CD4-positive, alpha-beta T cell treated with Interleukin-17A for 1 hour (primary cell): Measurements from ENCODE around the gene PHYHIPL.
"Not testable (repeated sequence)": the region's sequence is repeated elsewhere in the genome, so short reads cannot be mapped to it uniquely, and the experiment has no call there.

Experiments
- DNase-seq: peaks from one replicate; pipeline ENCODE4 v3.0.0-alpha.2; 2020

The PHYHIPL gene

DNA sequence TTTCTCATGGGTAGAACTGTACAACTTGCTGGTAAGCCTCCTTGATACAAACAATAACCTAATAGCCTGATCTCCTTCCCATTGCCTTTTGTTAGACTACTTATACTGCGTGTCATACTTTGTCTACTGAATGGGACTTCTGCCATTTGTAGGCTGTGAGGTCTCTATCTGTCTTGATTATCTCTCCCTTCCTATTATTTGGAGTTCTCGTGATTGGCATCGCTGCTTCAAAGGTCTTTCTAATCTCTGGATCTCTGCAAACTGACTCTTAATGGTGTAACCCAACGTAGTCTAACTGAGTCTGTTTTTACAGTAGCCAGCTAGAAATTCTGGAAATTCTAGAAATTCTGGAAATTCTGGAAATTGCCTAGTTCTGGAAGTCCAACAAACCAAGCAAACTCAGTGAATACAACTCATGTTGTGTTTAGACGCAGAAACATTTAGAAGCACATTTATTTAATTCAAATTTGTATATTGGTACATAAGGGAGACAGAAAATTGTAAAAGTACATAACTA is 29.8 kb downstream of the PHYHIPL start:
- no peak for DNase-seq

- no peak for DNase-seq
Measured at GRCh38 chr10:59212301-59212798, 35.9 kb downstream of the PHYHIPL start.

GRCh38 chr10:59214160-59214559 is 37.7 kb downstream of the PHYHIPL start:
- no peak for DNase-seq

- no peak for DNase-seq
Measured at GRCh38 chr10:59216178-59216869, 39.9 kb downstream of the PHYHIPL start.

DNA sequence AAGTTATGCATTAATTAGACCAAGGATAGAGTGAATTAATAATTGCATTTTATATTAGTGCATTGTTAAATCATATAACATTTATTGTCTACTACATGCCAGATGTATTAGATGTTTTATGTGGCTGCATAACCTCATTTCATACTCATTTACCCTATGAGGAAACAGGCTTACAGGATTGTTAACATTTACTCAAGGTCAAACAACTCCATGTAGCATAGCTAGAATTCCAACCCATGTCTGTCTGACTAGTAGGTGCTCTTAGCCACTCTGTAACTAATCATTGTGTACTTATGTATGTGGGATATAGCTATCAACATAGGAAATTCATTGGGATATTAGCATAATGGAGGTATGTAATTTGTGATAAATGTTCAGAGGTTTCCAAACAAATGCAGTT is 46.3 kb downstream of the PHYHIPL start:
- DNase-seq = no peak

DNA sequence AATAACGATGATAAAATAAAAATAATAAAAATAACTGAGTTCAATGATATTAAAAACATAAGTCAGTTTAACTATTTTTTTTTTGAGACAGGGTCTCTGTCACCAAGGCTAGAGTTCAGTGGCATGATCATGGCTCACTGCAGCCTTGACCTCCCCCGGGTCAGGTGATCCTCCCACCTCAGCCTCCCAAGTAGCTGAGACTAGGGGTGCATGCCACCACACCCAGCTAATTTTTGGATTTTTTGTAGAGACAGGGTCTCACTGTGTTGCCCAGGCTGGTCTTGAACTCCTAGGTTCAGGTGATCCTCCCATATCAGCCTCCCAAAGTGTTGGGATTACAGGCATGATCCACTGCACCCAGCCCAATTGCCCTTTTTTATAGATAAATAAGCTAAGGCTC is 47.2 kb downstream of the PHYHIPL start:
- not testable (repeated sequence) for DNase-seq

DNA sequence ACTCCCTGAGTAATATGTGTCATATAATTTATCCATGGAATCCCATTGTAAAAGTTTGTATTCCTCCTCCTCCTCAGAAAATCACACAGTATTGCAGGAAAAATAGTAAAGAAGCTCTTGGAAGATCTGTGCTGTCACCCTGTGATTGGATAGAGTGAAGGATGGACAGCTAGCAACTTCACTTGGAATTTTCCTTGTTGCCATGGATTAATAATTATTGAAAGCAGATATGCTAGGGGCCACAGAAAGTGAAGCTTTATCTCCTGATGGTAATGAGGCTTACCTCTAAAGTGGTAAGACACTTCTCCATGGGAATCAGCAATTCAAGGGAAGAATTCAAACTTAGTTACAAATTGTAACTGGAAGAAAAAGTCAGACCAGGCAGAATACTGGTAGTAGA is 48.8 kb downstream of the PHYHIPL start:
- DNase-seq = no peak

- no peak for DNase-seq
Measured at GRCh38 chr10:59227136-59227673, 50.8 kb downstream of the PHYHIPL start.

- DNase-seq = no peak
Measured at GRCh38 chr10:59229441-59229840, 53.0 kb downstream of the PHYHIPL start.

DNA sequence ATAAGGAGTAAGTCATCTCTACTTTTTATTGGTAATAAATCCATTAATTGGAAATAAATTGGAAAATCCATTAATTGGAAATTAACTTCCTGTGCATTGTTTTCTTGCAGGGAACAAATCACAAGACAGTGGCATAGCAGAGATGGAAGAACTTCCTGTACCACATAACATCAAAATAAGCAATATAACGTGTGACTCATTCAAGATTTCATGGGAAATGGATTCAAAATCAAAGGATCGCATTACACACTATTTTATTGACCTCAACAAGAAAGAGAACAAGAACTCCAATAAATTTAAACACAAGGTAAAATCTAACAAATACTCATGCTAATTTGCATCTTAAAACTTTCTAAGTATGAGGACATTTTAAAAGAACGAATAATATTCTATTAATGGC is 57.8 kb downstream of the PHYHIPL start:
- DNase-seq = no peak

DNA sequence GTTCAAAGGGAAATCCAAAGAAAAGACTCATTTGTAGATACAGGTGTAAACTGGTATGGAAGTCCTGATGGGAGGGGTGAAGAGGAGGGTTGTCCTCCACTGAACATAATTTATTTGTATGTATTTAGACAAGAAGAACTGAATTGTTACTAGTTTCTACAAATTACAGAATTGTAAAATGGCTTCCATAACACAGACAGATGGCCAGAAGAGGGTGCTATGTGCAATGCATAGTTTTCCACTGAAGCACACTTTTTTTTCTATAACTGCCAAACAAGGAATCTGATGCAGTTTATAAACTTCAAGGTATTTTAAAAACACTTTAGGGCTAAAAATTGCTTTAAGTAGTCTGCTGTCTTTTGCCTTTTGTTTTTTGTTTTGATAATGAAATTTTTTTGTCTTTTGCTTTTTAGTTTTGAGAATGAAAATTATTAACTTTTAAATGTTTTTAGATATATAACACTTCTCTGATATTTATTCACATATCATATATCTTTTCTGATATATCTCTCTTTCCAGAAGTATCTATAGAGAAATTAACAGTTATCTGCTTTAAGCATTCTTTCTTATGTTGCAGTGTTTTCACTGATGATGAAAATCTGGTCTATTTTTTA is 58.5 kb downstream of the PHYHIPL start:
- no peak for DNase-seq

DNA sequence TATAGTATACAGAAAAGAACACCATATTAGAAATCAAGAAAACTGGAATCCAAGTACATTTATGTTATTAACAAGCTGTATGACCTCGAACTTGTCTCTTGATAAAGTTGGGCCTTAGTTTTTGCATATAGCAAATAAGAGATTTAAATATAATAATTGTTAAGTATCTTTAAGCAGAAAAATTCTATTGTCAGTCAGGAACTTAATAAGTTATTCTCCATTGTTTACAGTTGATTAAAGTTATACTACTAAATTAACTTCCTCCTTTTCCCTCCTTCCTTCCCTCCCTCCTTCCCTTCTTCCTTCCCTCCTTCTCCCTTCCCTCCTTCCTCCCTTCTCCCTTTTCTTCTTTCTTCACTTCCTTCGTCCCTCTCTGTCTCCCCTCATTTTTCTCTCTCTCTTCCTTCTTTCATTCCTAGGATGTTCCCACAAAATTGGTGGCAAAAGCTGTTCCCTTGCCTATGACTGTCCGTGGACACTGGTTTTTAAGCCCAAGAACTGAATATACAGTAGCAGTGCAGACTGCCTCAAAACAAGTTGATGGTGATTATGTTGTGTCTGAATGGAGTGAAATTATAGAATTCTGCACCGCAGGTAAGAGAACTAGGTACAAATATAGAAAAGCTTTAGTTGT is 59.7 kb downstream of the PHYHIPL start:
- no peak for DNase-seq

DNA sequence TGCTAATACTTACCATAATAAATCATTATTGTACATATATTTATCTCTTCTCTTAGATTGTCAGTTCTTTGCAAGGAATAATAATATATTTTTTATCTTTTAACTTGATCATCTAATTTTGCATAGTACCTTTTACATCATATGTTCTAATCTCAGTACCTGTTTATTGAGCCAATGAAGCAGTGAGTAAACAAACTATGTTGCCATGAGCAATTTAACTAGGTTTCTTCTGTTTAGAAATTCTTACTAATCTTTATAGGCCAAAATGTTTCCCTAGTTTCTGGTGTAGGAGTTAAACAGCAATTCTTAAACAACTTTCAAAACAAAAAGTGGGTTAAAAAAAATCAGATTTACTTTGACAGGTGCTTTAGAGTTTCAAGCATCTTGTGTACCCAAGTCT is 61.3 kb downstream of the PHYHIPL start:
- no peak for DNase-seq

GRCh38 chr10:59239108-59239507 is 62.7 kb downstream of the PHYHIPL start:
- DNase-seq = not testable (repeated sequence)

GRCh38 chr10:59240582-59241183 is 64.2 kb downstream of the PHYHIPL start:
- no peak for DNase-seq

DNA sequence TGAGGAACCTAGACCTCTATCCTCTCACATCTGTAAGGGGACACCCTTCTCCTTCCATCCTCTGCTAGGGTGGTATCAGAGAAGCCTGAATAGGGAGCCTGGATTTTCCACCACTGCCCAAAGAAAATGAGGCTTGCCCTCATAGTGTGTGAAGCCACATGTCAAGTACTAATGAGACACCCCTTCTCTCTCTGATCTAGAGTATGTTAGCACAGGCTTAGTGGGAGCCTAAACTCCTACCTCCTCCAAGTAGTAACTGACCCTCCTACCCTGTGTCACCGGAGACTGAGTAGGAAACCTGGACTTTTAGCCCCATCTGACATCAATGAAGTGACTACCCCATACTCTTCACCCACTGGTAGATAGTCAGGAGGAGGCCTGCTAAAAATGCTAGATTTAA is 65.6 kb downstream of the PHYHIPL start:
- DNase-seq = no peak

DNA sequence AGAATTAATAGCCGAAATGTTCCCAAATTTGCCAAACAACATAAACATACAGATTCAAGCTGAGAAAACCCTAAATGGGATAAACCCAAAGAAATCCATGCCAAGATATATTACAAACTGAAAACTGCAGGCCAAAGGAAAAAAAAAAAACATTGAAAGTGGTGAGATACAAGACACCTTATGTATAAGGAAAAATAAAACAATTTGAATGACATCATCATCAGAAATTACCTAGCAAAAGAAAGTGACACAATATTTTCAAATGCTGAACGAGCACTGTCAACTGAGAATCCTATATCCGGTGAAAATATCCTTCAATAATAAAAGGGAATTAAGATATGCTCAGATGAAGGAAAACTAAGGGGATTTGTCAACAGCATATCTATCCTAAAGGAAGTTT is 66.5 kb downstream of the PHYHIPL start:
- DNase-seq = no peak

- DNase-seq = no peak
Measured at GRCh38 chr10:59243611-59244195, 67.3 kb downstream of the PHYHIPL start.

DNA sequence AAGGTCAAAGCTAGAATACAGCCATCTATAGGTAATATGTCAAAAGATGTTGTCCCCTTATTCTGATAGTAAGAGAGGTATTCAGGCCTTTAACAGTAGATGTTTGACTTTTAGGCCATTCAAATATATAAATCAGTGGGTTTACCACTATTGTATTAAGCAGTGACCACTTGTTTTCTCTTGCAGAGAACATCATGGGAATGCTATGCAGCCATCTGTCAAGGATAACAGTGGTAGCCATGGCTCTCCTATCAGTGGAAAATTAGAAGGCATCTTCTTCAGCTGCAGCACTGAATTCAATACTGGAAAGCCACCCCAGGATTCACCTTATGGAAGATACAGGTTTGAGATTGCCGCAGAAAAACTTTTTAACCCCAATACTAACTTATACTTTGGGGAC is 68.4 kb downstream of the PHYHIPL start:
- DNase-seq = no peak

- DNase-seq = no peak
Measured at GRCh38 chr10:59245686-59246085, 69.2 kb downstream of the PHYHIPL start.

DNA sequence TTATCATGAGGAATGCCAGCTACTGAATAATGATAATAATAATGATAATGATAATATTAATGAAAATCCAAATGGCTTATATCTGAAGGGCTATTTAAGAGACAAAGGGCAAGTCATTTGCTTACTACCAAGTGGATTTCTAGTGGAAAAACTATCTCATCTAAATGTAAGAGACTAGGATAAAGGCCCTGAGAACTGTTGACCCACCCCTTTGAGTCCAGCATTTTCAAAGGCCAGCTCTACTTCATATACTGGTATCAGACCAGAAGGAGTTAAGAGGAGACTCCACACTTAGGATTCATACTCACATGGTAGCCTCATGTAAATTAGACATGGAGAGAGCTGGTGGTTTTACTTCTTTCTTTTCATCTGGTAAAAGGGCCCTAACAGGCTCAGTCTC is 76.0 kb downstream of the PHYHIPL start:
- DNase-seq = no peak

GRCh38 chr10:59255463-59255862 is 79.0 kb downstream of the PHYHIPL start:
- no peak for DNase-seq

DNA sequence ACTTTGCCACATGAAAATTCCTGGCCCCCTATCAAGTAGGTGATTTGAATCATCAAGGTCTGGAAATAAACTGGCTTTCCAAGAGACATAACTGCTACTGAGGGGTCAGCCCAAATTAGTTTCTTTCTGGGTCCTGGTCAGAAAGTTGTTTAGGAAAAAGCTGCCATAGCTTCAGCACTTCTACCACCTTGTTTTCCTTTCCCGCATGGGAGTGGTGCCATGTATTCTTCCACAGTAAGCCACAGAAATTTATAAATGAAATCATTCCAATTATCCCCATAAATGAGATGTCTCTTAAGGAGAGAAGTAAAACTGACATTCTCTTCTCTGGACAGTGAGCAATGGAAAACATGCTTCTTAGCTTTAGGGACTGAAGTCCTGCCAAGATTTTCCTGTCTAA is 80.8 kb downstream of the PHYHIPL start:
- no peak for DNase-seq
